Ovary (tissue), 9 donors: Measurements from ENCODE around the gene CHL1. TPM values are rescaled to one million over a fixed set of nuclear protein-coding genes. Genes with fewer than 3 reads are reported as not detected.
A peak's percentile ranks its signal among the peaks of the same experiment; 100 is the strongest.

Experiments used
- DNase-seq, 5 donors: peaks; one replicate each; pipeline ENCODE4 v3.0.0-alpha.2; 2019 to 2020
- H3K27ac ChIP-seq, 2 donors: fragments of 200-600 bp; one replicate each; pipeline versions ENCODE4 v1.5.1 to v1.8.0; 2019 to 2022
- H3K27me3 ChIP-seq: fragments of 200-600 bp; one replicate; pipeline ENCODE4 v1.8.0; 2022
- H3K36me3 ChIP-seq: fragments of 200-600 bp; sonication (generic); one replicate; pipeline ENCODE4 v1.5.1; 2019
- H3K4me1 ChIP-seq: one replicate; pipeline ENCODE4 v1.8.1; 2013; ENCODE audit warnings: mild to moderate bottlenecking, moderate library complexity; ENCODE audit not compliant: insufficient read depth
- H3K4me3 ChIP-seq: fragments of 200-600 bp; sonication (generic); one replicate; pipeline ENCODE4 v1.5.1; 2017
- H3K9me3 ChIP-seq, 2 donors: fragments of 200-600 bp in 1 of 2; sonication (generic) in 1 of 2; one replicate each; pipeline versions ENCODE4 v1.5.1 to v1.8.1; 2013 to 2019; ENCODE audit warnings: mild to moderate bottlenecking in 1 of 2, moderate library complexity in 1 of 2
- CTCF ChIP-seq, 3 donors: fragments of 450-650 bp in 2 of 3; fragments of 200-600 bp in 1 of 3; IDR thresholded peaks; one replicate each; pipeline versions ENCODE4 v1.5.1 to v1.8.0; 2016 to 2022; ENCODE audit warnings: antibody characterized with exemption in 3 of 3, mild to moderate bottlenecking in 1 of 3
- EP300 ChIP-seq: sonication (generic); formaldehyde crosslinking; IDR thresholded peaks from one replicate; pipeline ENCODE4 v1.6.1; 2017; ENCODE audit warnings: antibody characterized with exemption
- POLR2A ChIP-seq: fragments of 450-650 bp; IDR thresholded peaks from one replicate; pipeline ENCODE4 v1.6.1; 2017; ENCODE audit warnings: antibody characterized with exemption, mild to moderate bottlenecking, moderate library complexity
- WGBS, 3 donors: extraction: QIAGEN DNeasy Blood & Tissue Kit in 1 of 3; methylation state at CpG; one replicate each; pipeline versions ENCODE4 v1.1.5 to v1.1.7; 2013 to 2017; 5-methylcytosine and 5-hydroxymethylcytosine counted together
- intact Hi-C, 4 donors: fragments of 100-400 bp; cut with DNase I; formaldehyde crosslinking; loops; one replicate each; pipeline versions ENCODE4 v1.11.0 to v1.15.1; 2022 to 2023
- polyA plus RNA-seq, 2 donors: library from polyadenylated mRNA; stranded (reverse); fragments of 200-250 nt in 1 of 2; fragments of 350-450 nt in 1 of 2; fragmentation: Illumina TruSeq in 1 of 2; extraction: RNeasy Lipid Tissue Mini Kit (QIAGEN cat#74804) in 1 of 2; gene quantifications; one replicate each; pipeline ENCODE4 v1.2.3, GENCODE V29; 2013 to 2014
- total RNA-seq, 7 donors: library from RNA; depleted of rRNA in 2 of 7; stranded (reverse); fragments of >200 nt in 2 of 7; fragmentation: NEBNext Ultra II Directional in 3 of 7; extraction: Animal tissue kit (Norgen Biotek cat#: 25700) in 3 of 7; gene quantifications; one replicate each; pipeline versions ENCODE4 v1.1.0 to v1.2.4, GENCODE V29; 2016 to 2023
- donor health status: DM: no; HTN: no; CAD: no; lungs with moderate emphysema.
- donor health status: DM: no; HTN: no; CAD: no.
- donor health status: Bipolar disorder and iron deficiency.
- donor health status: DM: yes; HTN: yes; CAD: no.
- donor health status: DM: no; HTN: no; CAD: no.
- donor health status: DM: yes; HTN: yes; CAD: no.

Gene CHL1
- total and polyA plus RNA-seq, 9 donors, result 20.8 to 101 (median 35.7) TPM

GRCh38 chr3:166799-167198 lies 29.8 kb upstream of the CHL1 start:
- WGBS, 3 donors, result 65 to 79% (median 77%) methylated on average over 5 of the region's 5 CpGs
- no peak for DNase-seq
- no peaks in the 10 kb centered on the region for H3K9me3 ChIP-seq
- intact Hi-C loops, result no loop called here
- H3K4me3 ChIP-seq, result no peak overlapping the region
- H3K36me3 ChIP-seq, result no peaks in the 10 kb centered on the region
- TF ChIP-seq POLR2A (no peak), EP300 (no peak), CTCF (IDR thresholded peaks at IDR 0.05) (no peak)
- H3K27ac ChIP-seq, result no peak overlapping the region
- no peaks in the 10 kb centered on the region for H3K4me1 ChIP-seq
- no peaks in the 10 kb centered on the region for H3K27me3 ChIP-seq

- 25 to 40% (median 26%) methylated on average over 1 of the region's 1 CpG for WGBS, 3 donors
- Histone ChIP-seq H3K9me3 (no peaks in the 10 kb centered on the region), H3K27ac (no peak overlapping the region)
Measured at GRCh38 chr3:173886-174285, 22.7 kb upstream of the CHL1 start.

DNA sequence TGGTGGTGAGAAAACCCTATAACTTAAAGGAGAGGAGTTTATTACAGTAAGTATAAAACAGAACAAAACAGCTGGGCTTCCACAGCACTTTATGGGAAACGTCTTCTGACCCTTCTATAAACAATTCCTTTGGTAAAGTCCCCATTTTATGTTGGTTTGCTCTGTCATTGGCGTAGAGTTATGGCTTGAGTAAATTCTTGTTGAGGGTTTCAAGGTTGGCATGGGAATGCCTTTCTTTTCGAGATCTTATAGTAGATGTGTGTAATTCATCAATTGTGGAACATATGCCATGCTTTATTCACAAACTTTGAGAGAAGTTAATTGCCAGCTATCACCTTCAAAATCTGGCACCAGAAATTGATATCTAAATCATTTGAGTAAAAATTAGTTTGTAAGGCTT lies 11.6 kb upstream of the CHL1 start:
- Histone ChIP-seq H3K9me3 (no peaks in the 10 kb centered on the region), H3K27ac (no peak overlapping the region), H3K4me1 (no peaks in the 10 kb centered on the region), H3K27me3 (no peaks in the 10 kb centered on the region), H3K4me3 (no peak overlapping the region), H3K36me3 (no peaks in the 10 kb centered on the region)
- intact Hi-C loops, result no loop called here
- 75 to 78% (median 75%) methylated on average over 3 of the region's 3 CpGs for WGBS, 3 donors
- no peak for DNase-seq
- TF ChIP-seq EP300 (no peak), POLR2A (no peak), CTCF (IDR thresholded peaks at IDR 0.05) (no peak)

More at GRCh38 chr3:173886-174285, 22.7 kb upstream of the CHL1 start:
- intact Hi-C loops, result no loop called here
- DNase-seq, result no peak
- Histone ChIP-seq H3K36me3 (no peaks in the 10 kb centered on the region), H3K27me3 (no peaks in the 10 kb centered on the region), H3K4me3 (no peak overlapping the region), H3K4me1 (no peaks in the 10 kb centered on the region)
- TF ChIP-seq EP300 (no peak), POLR2A (no peak), CTCF (IDR thresholded peaks at IDR 0.05) (no peak)

GRCh38 chr3:192215-192929 lies 4.2 kb upstream of the CHL1 start:
- Histone ChIP-seq H3K9me3 (no peaks in the 10 kb centered on the region), H3K36me3 (no peaks in the 10 kb centered on the region), H3K27me3 (no peaks in the 10 kb centered on the region), H3K4me3 (no peak overlapping the region), H3K4me1 (peaks cover 2% of the 10 kb centered on the region), H3K27ac (no peak overlapping the region)
- no peak for TF ChIP-seq POLR2A
- no peak for TF ChIP-seq CTCF (IDR thresholded peaks at IDR 0.05)
- no peak for TF ChIP-seq EP300
- 92 to 96% (median 93%) methylated on average over 25 of the region's 25 CpGs for WGBS, 3 donors
- peak in 2 of 5 donors; percentile 18 to 28 for DNase-seq
- intact Hi-C loops, result no loop called here
